Measurements from ENCODE around the gene FAM78A.

DNA sequence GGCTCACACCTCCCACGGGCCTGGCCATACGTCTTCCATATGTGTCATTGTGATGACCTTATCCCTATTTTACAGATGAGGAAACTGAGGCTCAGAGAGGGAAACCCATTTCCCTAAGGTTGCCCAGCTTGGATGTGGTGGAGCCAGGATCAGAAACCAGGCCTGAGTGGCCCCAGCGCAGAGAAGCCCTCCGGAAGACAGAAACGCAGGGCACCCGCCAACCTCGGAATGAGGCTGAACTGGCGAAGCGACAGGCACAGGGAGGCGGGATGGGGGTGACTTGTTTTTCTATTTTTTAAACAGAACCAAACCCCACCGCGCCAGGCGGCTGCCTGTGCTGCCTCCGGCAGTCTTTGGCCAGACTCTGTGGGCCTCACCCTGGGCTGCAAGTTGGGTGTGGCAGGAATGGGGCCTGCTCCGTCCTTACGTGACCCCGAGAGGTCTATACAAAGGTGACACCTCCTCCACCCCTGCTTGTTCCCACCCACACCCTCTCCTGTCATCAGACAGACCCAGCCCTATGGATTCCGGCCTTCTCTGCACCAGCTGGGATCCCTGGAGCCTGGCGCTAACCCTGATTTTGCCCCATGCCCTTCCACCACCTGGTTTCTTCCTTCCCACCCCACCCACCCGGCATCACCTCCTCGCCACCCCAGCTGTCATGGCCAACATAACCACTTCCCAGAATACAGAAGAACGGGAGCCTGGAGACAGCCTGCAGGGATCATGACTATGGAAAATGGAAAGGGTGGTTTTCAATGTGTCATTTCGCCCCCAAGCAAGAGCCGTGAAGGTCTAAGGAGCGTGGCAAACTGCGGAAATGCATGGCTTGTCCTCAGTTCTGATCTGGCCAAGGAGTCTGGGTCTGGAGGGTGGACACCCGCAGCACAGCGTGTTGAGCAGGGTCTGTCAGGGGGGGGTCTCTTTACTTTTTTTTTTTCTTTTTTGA lies 36.8 kb upstream of the FAM78A start:
- TF ChIP-seq POLR2AphosphoS5 (IDR thresholded peaks at IDR 0.05), result no peak
- no peak for TF ChIP-seq POLR2A (IDR thresholded peaks at IDR 0.05; ENCODE audit: low read depth)
- TF ChIP-seq, protein P1, sequence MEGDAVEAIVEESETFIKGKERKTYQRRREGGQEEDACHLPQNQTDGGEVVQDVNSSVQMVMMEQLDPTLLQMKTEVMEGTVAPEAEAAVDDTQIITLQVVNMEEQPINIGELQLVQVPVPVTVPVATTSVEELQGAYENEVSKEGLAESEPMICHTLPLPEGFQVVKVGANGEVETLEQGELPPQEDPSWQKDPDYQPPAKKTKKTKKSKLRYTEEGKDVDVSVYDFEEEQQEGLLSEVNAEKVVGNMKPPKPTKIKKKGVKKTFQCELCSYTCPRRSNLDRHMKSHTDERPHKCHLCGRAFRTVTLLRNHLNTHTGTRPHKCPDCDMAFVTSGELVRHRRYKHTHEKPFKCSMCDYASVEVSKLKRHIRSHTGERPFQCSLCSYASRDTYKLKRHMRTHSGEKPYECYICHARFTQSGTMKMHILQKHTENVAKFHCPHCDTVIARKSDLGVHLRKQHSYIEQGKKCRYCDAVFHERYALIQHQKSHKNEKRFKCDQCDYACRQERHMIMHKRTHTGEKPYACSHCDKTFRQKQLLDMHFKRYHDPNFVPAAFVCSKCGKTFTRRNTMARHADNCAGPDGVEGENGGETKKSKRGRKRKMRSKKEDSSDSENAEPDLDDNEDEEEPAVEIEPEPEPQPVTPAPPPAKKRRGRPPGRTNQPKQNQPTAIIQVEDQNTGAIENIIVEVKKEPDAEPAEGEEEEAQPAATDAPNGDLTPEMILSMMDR (IDR thresholded peaks at IDR 0.05), result no peak

Measured in esophagus muscularis mucosa (tissue), 3 donors.